Panc1 (cell line): ENCODE measurements around the gene PCDH1. TPM values are rescaled to one million over a fixed set of nuclear protein-coding genes. Genes with fewer than 3 reads are reported as not detected.
A peak's percentile ranks its signal among the peaks of the same experiment; 100 is the strongest.

Source experiments
- ATAC-seq: fragments of 200-7000 bp; cut with Tn5 transposase; 2 replicates; pipeline ENCODE4 v1.9.1; 2020; ENCODE audit warnings: mild to moderate bottlenecking, moderate library complexity
- BruUV-seq: library from RNA; stranded (reverse); fragments of 400-500 nt; replicated peaks from 2 replicates; lab custom pipeline; 2021; lab: Mats Ljungman, UMichigan
- CTCF ChIA-PET: fragments of 300-600 bp; sonication (Branson Sonifier 250); formaldehyde crosslinking; loops from one replicate; lab custom pipeline; 2022; ENCODE audit warnings: antibody characterized with exemption; lab: Charles Lee
- POLR2A ChIA-PET: fragments of 300-600 bp; sonication (Branson Sonifier 250); formaldehyde crosslinking; loops from one replicate; lab custom pipeline; 2022; ENCODE audit warnings: antibody characterized with exemption; lab: Charles Lee
- DNase-seq: peaks from one replicate; pipeline ENCODE4 v3.0.0-alpha.2; 2010; ENCODE audit warnings: low read depth, low spot score
- H3K27ac ChIP-seq: 2 replicates; pipeline ENCODE4 v1.5.1; 2011; ENCODE audit warnings: mild to moderate bottlenecking, low read length, inconsistent platforms
- H3K27me3 ChIP-seq: fragments of 200-500 bp; sonication (Bioruptor generic); 2 replicates; pipeline ENCODE4 v1.6.0; 2014; ENCODE audit warnings: low read length, inconsistent platforms; ENCODE audit not compliant: control insufficient read depth, insufficient read depth
- H3K36me3 ChIP-seq: fragments of 200-500 bp; sonication (Bioruptor generic); 2 replicates; pipeline ENCODE4 v1.5.1; 2014; ENCODE audit warnings: inconsistent platforms, mild to moderate bottlenecking, low read length, moderate library complexity; ENCODE audit not compliant: control insufficient read depth, insufficient read depth
- H3K4me1 ChIP-seq: 2 replicates; pipeline ENCODE4 v1.5.1; 2011; ENCODE audit warnings: inconsistent platforms, mild to moderate bottlenecking, low read length, moderate library complexity; ENCODE audit not compliant: control insufficient read depth, insufficient read depth
- H3K4me3 ChIP-seq, 2 experiments: 2 replicates each; pipeline ENCODE4 v1.5.1; 2011 to 2012; ENCODE audit warnings: low read depth in 2 of 2, low read length in 2 of 2, mild to moderate bottlenecking in 2 of 2, inconsistent platforms in 1 of 2, moderate library complexity in 1 of 2
- H3K9me3 ChIP-seq: fragments of 200-500 bp; sonication (Bioruptor generic); 2 replicates; pipeline ENCODE4 v1.5.1; 2014; ENCODE audit warnings: low read depth, mild to moderate bottlenecking, inconsistent platforms, low read length, moderate library complexity; ENCODE audit not compliant: control insufficient read depth, insufficient read depth
- CTCF ChIP-seq: fragments of 450-650 bp; IDR thresholded peaks from 2 replicates; pipeline ENCODE4 v1.5.1; 2017; ENCODE audit warnings: mild to moderate bottlenecking
- POLR2AphosphoS5 ChIP-seq: IDR thresholded peaks from 2 replicates; pipeline ENCODE4 v1.6.1; 2012; ENCODE audit warnings: mild to moderate bottlenecking, low read depth, low read length, moderate library complexity
- REST ChIP-seq, 2 experiments: IDR thresholded peaks; 2 replicates each; pipeline ENCODE4 v1.6.1; 2011 to 2012; ENCODE audit warnings: low read depth in 2 of 2, control low read depth in 1 of 2, low read length in 1 of 2, mild to moderate bottlenecking in 1 of 2, moderate library complexity in 1 of 2; ENCODE audit not compliant: insufficient read depth in 1 of 2
- SIN3A ChIP-seq: IDR thresholded peaks from 2 replicates; pipeline ENCODE4 v1.6.1; 2012; ENCODE audit warnings: low read depth, mild to moderate bottlenecking, low read length, moderate library complexity, borderline replicate concordance; ENCODE audit not compliant: insufficient read depth
- TCF7L2 ChIP-seq: IDR thresholded peaks from 2 replicates; pipeline ENCODE4 v1.6.1; 2011; ENCODE audit warnings: mild to moderate bottlenecking, low read depth, low read length, inconsistent platforms
- in situ Hi-C: cut with HindIII; loops from 2 replicates; pipeline ENCODE4 v1.10.0; 2016; ENCODE audit warnings: low sequenced_read_pairs, low pct_unique_long_range_greater_than_20kb
- intact Hi-C: fragments of 100-400 bp; cut with micrococcal nuclease; formaldehyde crosslinking; loops from one replicate; pipeline ENCODE4 v1.10.0; 2022; ENCODE audit not compliant: unreplicated experiment
- total RNA-seq: library from RNA; stranded (reverse); gene quantifications from one replicate; pipeline ENCODE4 v1.2.1, GENCODE V29; 2021; ENCODE audit not compliant: unreplicated experiment

Gene PCDH1
- total RNA-seq, 1 experiment from 2014 or later = 9.0 TPM

DNA sequence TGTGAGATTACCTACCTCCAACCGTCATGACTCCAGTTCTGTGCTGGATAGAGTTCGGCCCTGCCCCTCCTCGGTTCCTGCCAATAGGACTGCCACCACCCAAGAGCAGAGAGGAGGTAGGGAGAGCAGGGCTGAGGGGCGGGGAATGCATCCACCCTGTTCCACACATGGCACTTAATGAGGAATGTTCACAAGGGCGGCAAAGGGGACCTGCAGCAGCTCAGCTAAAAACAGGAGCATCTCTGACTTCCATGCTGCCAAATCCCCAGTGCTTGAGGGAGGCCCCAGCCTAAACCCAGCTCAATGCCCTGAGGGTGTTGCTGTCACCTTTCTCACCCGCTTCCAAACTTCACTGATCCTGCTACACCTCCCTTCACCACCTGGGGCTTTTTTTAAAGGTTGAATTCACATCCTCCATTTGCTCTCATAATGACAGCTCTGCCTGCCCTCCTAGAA lies 37.7 kb upstream of the PCDH1 start:
- no peak for DNase-seq
- POLR2A ChIA-PET = no interaction called here

GRCh38 chr5:141914797-141915196 lies 36.6 kb upstream of the PCDH1 start:
- DNase-seq = no peak
- no peak for ATAC-seq
- Histone ChIP-seq H3K4me1 (0 out of 2 replicates have a peak, but pooled peaks cover 3% of the 10 kb centered on the region), H3K27me3 (no peaks in the 10 kb centered on the region), H3K4me3 (no peak overlapping the region), H3K36me3 (no peaks in the 10 kb centered on the region), H3K27ac (no peak overlapping the region), H3K9me3 (no peaks in the 10 kb centered on the region)
- in situ Hi-C loops (no loop called here), intact Hi-C loops (no loop called here)
- CTCF ChIA-PET = no interaction called here
- POLR2A ChIA-PET = no interaction called here
- TF ChIP-seq TCF7L2 = no peak
- no peak for TF ChIP-seq REST (IDR thresholded peaks at IDR 0.05; ENCODE audit: insufficient read depth in 1 of 2, low read depth in 2 of 2, low read length in 1 of 2)
- no peak for TF ChIP-seq CTCF
- no peak for TF ChIP-seq POLR2AphosphoS5
- TF ChIP-seq SIN3A = no peak
- no TSS peak for BruUV-seq

More for the DNA sequence above, 37.7 kb upstream of the PCDH1 start:
- Histone ChIP-seq H3K27me3 (no peaks in the 10 kb centered on the region), H3K4me3 (no peak overlapping the region), H3K4me1 (0 out of 2 replicates have a peak, but pooled peaks cover 3% of the 10 kb centered on the region), H3K27ac (no peak overlapping the region), H3K9me3 (no peaks in the 10 kb centered on the region), H3K36me3 (no peaks in the 10 kb centered on the region)
- TF ChIP-seq TCF7L2 = no peak
- no peak for TF ChIP-seq SIN3A
- TF ChIP-seq POLR2AphosphoS5 = no peak
- no peak for TF ChIP-seq CTCF
- no peak for TF ChIP-seq REST (IDR thresholded peaks at IDR 0.05; ENCODE audit: insufficient read depth in 1 of 2, low read depth in 2 of 2, low read length in 1 of 2)
- in situ Hi-C loops = no loop called here
- ATAC-seq = peak; percentile 46; the same call in 1 of the 2 replicates
- no TSS peak for BruUV-seq
- CTCF ChIA-PET = no interaction called here
- intact Hi-C loops = no loop called here
